GM18873 (cell line): ENCODE data around the gene NAA80.

Source experiments
- ATAC-seq: cut with Tn5 transposase; IDR thresholded peaks from one replicate; pipeline ENCODE4 v1.9.1; 2021; ENCODE audit warnings: mild to moderate bottlenecking, moderate library complexity, moderate number of reproducible peaks; ENCODE audit not compliant: unreplicated experiment, low FRiP score

Gene NAA80

DNA sequence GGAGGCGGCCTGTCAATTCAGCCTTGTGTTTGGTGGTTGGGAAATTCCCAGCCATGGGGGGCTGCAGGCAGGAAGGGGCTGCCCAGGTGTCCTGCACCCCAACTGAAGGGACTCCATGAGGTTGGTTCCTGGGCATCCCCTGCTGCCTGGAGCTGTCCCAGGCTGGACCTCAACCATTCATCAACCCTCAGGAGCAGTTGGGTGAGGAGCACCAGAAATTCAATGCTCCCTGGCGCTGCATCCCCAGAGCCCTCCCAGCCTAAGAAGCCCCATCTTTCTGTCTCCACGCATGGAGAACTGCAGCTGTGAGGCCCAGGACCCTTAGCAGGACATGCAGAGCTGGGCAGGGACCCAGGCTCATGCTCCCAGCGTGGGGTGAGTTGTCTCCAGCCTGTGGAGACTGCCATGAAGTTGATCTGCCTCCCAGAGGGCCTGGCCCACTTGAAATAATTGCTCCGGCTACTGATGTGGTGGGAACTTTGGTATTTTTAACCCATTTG lies 38.2 kb downstream of the NAA80 start:
- no peak for ATAC-seq

GRCh38 chr3:50260027-50260941 lies 38.9 kb downstream of the NAA80 start:
- ATAC-seq: peak; percentile 68

- ATAC-seq: peak; percentile 19
Measured at GRCh38 chr3:50259432-50260026, 39.7 kb downstream of the NAA80 start.

GRCh38 chr3:50258979-50259378 lies 40.2 kb downstream of the NAA80 start:
- no peak for ATAC-seq

GRCh38 chr3:50258029-50258680 lies 41.0 kb downstream of the NAA80 start:
- ATAC-seq: no peak

DNA sequence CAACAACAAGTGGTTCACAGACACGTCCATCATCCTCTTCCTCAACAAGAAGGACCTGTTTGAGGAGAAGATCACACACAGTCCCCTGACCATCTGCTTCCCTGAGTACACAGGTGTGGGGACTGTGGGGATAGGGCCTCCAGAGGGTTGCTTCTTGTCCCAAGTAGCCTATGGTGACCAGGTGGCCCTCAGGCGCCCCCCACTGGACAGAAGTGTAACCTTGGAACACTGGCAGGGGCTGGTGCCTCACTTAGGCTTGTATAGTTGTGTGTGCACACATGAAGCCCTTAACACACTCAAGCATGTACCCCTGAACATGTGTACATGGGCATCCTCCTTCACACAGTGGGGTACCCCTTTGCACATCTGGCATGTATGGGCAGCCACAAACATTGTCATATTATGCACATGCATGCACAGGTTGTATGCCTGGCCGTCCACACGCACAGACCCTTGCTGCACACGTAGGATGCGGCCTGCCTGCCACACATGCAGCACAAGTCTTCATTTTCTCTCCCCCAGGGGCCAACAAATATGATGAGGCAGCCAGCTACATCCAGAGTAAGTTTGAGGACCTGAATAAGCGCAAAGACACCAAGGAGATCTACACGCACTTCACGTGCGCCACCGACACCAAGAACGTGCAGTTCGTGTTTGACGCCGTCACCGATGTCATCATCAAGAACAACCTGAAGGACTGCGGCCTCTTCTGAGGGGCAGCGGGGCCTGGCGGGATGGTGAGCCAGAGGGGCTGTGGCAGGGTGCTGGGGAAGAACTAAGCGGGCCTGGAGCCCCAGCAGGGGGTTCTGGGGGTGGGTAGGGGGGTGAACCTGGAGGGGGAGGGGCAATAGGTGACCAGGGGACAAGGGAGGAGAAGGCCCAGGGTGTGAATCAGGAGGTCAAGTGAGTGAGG lies 42.0 kb downstream of the NAA80 start:
- no peak for ATAC-seq

GRCh38 chr3:50255251-50255615 lies 44.0 kb downstream of the NAA80 start:
- no peak for ATAC-seq

DNA sequence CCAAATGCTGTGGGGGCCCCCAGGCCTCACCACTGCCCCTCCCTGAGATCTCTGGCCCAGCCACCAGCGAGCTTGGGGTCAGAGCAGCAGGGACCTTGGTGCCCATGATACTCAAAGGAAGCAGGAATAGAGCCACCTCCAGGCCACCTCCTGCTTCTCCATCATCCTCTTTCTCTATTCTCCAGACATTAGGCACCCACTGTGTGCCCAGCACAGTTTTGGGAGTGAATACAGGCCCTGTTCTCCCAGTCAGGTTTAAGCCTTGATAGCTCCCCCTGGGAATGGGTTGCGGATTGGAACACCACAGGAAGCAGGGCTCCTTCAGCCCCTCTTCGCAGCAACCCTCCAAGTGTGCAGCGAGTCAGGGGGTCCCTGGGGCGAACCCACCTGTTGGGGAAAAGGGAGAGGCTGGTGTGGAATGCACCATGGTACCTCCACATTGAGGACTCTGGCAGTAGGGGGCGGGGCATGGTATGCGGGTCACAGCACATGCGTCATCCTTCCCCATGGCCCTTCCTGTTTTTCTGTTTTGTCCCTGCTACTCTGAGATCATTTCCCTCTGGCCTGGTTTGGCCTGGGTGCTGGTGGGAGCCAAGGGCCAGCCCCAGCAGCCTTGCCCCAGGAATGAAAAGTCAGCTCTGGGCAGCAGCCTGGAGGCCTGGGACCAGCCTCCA lies 44.5 kb downstream of the NAA80 start:
- no peak for ATAC-seq

GRCh38 chr3:50251220-50251619 lies 48.0 kb downstream of the NAA80 start:
- ATAC-seq: no peak

DNA sequence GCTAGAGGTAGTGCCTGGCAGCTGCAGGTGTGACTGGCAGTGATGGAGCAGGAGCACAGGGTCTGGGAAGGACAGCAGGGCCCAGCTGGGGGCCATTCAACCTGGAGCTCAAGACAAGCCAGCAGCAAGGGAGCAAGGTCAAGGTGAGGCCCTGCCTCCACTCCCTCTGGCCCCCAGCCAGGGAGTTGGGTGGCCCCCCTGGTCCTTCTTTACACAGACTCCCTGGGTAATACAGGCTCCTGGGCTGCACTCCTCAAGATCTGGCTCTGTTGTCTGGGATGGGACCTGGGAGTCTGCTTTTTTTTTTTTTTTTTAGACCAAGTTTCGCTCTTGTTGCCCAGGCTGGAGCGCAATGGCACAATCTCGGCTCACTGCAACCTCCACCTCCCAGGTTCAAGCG lies 48.7 kb downstream of the NAA80 start:
- no peak for ATAC-seq

DNA sequence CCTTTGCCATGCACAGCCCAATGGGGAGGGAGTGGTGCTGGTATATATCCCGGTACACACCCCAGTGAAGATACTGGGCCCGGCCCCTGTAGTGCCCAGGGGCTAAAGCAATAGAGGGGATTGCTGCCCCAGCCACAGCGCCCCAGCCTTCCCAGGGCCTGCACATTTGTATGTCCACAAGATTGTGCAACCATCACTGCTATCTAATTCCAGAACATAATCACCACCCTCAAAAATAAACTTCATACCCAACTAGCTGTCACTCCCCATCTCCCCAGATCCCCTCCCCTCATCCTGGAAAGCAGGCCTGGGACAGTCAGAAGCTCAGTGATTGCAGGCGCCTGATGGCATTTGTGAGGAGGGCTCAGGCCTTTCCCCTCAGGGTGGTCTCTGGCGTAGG lies 49.7 kb downstream of the NAA80 start:
- ATAC-seq: no peak

DNA sequence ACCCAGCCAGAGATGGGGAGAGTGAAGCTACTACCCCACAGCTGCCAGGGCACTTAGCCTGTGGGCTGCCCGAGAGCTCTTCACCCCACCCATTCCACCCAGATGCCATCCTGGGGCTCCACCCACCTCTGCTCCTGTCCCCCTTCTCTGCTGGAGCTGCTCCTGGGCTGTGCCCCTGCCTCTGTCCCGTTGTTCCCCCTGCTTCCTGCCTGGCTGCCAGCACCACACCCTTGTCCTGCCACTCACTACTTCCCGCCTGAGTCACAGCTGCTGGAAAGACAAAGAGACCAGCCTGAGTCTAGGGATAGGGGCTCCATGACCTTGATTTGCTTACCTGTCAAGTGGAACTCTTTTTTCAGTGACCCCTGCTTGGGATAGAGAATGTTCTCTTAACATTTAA lies 50.8 kb downstream of the NAA80 start:
- ATAC-seq: no peak

DNA sequence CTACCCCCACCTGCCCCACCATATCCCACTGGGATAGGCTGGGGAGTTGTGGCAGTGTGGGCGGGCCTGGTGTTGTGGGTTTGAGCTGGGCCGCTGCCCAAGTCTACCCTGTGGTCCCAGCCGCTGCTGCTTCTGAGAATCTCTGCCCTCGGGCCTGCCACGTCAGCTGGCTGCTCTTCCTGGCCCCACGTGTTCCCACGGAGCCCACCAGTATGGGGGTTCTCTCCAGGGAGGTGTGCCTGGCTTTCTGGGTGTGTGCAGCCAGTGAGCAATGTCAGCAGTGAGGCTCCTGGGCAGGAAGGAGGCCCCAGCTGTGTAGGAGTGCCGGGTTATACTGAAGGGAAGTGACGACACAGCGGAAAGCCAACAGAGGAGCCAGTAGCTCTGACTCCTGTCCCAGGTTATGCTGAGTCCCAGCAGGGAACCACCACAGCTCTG lies 52.7 kb downstream of the NAA80 start:
- no peak for ATAC-seq
